Measurements from ENCODE around the gene C16orf87.

DNA sequence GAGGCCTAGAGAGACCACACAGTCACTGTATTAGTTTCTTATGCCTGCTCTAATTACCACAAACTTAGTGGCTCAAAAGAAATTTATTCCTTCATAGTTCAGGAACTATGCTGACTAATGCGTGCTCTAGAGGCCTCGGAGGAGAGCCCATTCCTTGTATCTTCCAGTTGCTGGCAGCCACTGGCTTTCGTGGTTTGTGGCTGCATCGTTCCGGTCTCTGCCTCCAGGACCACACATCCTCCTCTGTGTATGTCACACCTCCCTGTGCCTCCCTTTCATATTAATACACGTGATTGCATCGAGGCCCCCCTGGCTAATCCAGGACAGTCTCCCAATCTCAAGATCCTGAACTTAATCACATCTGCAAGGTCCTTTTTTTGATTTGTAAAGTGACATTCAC lies 65.9 kb downstream of the C16orf87 start:
- TF ChIP-seq EZH2phosphoT487 (IDR thresholded peaks at IDR 0.05; ENCODE audit: borderline replicate concordance) (no peak), EZH2 (IDR thresholded peaks at IDR 0.05) (no peak), SP1 (IDR thresholded peaks at IDR 0.05; ENCODE audit: low read depth) (no peak), POLR2A (IDR thresholded peaks at IDR 0.05; ENCODE audit: borderline replicate concordance, extremely low read depth, insufficient read depth, insufficient read length) (no peak), TCF7L2 (IDR thresholded peaks at IDR 0.05; ENCODE audit: borderline replicate concordance, extremely low read depth, insufficient read depth, insufficient read length) (no peak)
- TF ChIP-seq, protein P1, sequence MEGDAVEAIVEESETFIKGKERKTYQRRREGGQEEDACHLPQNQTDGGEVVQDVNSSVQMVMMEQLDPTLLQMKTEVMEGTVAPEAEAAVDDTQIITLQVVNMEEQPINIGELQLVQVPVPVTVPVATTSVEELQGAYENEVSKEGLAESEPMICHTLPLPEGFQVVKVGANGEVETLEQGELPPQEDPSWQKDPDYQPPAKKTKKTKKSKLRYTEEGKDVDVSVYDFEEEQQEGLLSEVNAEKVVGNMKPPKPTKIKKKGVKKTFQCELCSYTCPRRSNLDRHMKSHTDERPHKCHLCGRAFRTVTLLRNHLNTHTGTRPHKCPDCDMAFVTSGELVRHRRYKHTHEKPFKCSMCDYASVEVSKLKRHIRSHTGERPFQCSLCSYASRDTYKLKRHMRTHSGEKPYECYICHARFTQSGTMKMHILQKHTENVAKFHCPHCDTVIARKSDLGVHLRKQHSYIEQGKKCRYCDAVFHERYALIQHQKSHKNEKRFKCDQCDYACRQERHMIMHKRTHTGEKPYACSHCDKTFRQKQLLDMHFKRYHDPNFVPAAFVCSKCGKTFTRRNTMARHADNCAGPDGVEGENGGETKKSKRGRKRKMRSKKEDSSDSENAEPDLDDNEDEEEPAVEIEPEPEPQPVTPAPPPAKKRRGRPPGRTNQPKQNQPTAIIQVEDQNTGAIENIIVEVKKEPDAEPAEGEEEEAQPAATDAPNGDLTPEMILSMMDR (IDR thresholded peaks at IDR 0.05 in 2 of 3, conservative IDR thresholded peaks at IDR 0.05 in 1 of 3; ENCODE audit: borderline replicate concordance in 1 of 3, insufficient read depth in 1 of 3, low read depth in 2 of 3, low read length in 2 of 3): no peak
- TF ChIP-seq, protein P2, sequence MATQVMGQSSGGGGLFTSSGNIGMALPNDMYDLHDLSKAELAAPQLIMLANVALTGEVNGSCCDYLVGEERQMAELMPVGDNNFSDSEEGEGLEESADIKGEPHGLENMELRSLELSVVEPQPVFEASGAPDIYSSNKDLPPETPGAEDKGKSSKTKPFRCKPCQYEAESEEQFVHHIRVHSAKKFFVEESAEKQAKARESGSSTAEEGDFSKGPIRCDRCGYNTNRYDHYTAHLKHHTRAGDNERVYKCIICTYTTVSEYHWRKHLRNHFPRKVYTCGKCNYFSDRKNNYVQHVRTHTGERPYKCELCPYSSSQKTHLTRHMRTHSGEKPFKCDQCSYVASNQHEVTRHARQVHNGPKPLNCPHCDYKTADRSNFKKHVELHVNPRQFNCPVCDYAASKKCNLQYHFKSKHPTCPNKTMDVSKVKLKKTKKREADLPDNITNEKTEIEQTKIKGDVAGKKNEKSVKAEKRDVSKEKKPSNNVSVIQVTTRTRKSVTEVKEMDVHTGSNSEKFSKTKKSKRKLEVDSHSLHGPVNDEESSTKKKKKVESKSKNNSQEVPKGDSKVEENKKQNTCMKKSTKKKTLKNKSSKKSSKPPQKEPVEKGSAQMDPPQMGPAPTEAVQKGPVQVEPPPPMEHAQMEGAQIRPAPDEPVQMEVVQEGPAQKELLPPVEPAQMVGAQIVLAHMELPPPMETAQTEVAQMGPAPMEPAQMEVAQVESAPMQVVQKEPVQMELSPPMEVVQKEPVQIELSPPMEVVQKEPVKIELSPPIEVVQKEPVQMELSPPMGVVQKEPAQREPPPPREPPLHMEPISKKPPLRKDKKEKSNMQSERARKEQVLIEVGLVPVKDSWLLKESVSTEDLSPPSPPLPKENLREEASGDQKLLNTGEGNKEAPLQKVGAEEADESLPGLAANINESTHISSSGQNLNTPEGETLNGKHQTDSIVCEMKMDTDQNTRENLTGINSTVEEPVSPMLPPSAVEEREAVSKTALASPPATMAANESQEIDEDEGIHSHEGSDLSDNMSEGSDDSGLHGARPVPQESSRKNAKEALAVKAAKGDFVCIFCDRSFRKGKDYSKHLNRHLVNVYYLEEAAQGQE (IDR thresholded peaks at IDR 0.05; ENCODE audit: low read depth): no peak

Data from HCT116 (cell line).